ENCODE data around the gene MPPED2.

GRCh38 chr11:30560206-30561106, 25.7 kb downstream of the MPPED2 start:
- TF ChIP-seq POLR2A (IDR thresholded peaks at IDR 0.05), result no peak
- TF ChIP-seq CTCF (IDR thresholded peaks at IDR 0.05), result no peak

All from tibial nerve (tissue), 3 donors.